COR-L47 (cell line): ENCODE measurements around the gene HSPH1.

Source experiments
- DNase-seq: peaks from one replicate; lab custom pipeline; 2025; lab: John Stamatoyannopoulos, UW

The HSPH1 gene

DNA sequence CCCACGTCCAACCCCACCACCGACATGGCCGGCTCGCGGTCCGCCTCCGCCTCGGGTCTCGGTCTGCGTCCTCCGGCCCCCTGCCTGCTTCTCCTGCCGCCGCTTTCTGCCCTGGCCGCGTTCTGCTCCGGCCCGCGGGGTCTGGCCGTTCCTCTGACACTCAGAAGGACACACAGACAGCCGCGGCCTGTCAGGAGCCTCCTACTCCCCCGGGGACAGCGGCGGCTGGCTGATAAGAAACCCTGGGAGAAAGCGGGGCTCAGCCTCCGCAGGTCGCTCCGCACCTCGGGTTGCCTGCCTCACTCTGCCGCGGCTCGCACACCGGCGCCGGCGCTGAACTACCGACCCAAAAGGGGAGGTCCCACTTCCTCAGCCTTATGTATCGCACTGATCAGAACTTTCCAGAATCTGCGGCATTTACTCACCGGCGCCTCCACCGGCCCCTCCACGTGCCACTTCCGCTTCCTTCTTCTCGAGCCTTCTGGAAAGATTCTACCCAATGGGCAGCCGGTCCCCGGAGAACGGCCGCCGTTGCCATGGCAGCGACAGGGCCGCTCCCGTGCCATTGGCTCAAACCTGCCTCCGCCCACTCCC, at the start of gene HSPH1:
HSPH1 (minus strand) TSS at position 348 of the 594 bp plus-strand sequence; CDS start at position 26, 322 bp downstream.
- DNase-seq, result peak; percentile 96

DNA sequence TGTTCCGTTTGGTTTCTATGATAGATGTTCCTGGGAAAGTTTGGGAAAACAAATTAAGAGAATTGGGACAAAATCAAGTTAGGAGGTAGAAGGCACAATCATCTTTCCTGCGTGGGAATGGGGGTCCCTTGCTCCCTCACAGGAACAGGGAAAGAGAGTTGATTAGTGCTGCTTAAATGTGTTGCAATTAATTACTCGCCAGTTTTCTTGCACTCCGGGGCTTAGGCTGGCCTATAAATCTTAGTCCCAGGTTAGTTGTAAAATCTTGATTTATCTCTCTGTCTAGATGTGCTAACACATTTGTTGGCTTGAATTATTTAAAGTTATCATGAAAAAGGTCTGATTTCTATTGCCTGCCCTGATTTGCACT, 48.1 kb upstream of the HSPH1 start:
- DNase-seq, result no peak

DNA sequence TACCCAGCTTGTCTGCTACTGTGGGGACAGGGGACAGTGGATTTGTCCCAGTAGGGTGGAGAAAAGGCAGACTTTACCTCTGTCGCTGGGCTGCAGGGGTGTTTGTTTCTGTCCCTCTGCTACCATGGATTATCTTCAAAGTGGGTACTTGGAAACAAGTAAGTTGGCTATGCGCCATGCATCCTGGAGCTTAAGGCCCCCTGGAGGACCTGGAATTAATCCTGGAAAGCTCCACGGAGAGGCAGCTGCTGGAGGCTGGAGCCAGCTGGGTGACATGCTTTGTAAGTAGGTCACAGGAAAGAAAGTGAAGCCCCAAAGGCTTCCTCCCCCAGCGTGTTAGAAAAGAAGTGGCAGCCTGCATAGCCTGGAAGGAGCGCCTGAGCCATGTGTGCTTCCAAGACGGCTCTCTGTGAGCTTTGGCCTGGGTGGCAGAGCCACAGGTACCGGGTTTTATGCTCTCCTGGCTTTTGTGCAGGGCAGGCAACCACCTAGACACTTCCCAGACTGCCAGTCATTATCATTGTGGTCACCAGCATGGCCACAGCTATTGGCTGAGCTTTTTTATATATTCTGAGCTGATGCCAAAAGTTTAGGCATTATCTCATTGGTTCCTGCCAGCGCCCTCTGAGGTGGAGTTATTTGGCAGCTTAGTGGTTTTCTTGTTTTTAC, 47.6 kb upstream of the HSPH1 start:
- DNase-seq, result peak; percentile 97

GRCh38 chr13:31208559-31209122, 46.9 kb upstream of the HSPH1 start:
- DNase-seq, result no peak

DNA sequence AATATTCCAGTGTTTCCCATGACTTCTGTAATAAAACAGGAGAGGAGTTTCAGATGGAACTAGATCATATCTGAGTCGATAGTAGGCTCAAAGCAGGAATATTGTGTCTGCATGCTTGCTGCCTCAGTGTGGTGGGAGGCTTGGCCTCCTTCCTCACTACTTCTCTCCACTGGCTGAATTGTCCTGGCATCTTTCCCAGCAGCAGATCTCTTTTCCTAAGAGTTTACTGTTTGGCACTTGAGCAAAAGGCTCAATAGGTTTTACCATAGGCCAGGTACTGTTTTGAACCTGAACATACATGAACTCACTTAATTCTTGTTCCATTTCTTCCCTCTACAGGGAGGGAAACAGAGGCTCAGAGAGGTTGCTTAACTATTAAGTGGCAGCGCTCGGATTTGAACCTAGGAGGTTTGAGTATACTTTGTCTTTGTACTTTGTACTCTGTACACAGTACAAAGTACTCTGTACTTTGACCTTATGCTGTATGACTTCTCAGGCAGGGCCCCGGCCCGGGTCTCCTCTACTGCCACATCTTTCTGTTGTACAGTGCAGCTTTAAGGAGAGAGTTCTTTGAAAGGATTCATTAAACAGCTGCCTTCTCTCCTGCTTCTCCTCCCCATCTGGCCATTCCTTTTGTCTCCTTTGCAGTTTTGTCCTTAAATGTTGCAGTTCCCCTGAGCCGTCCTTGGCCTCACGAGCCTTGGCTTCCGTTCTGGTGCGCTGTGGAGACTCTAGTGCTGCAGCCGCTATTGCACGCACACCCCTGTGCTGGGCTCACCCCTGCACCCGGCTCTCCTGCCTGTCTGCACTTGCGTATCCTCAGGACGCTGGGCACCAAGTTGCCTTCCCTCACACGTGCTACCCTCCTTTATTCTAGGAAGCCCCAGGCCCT, 46.2 kb upstream of the HSPH1 start:
- no peak for DNase-seq

GRCh38 chr13:31204592-31204991, 42.9 kb upstream of the HSPH1 start:
- DNase-seq, result peak; percentile 12

GRCh38 chr13:31201341-31202031, 39.8 kb upstream of the HSPH1 start:
- no peak for DNase-seq

- DNase-seq, result peak; percentile 43
Observed at GRCh38 chr13:31200637-31200971, 38.9 kb upstream of the HSPH1 start.

- peak; percentile 62 for DNase-seq
Observed at GRCh38 chr13:31199849-31200636, 38.3 kb upstream of the HSPH1 start, which contains the start of gene B3GLCT. Gene B3GLCT (plus strand): TSS chr13:31199975. CDS start chr13:31200085, 110 bp downstream.

DNA sequence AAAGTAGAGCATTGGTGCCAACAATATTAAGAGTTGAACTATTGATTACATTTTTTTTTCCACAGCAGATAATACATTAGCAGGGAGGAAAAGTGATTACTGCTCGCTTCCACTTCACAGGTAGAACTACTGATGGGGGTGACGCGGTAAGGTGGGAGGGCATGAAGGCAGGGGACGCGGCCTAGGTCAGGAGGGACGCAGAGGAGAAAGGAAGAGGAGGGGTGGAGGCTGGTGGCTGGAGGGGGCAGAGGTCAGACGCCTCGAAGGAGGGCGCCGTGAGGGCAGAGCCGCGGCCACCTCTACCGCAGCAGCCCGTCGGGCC, 37.8 kb upstream of the HSPH1 start:
- no peak for DNase-seq

- DNase-seq, result no peak
Observed at GRCh38 chr13:31198519-31198918, 36.8 kb upstream of the HSPH1 start.

DNA sequence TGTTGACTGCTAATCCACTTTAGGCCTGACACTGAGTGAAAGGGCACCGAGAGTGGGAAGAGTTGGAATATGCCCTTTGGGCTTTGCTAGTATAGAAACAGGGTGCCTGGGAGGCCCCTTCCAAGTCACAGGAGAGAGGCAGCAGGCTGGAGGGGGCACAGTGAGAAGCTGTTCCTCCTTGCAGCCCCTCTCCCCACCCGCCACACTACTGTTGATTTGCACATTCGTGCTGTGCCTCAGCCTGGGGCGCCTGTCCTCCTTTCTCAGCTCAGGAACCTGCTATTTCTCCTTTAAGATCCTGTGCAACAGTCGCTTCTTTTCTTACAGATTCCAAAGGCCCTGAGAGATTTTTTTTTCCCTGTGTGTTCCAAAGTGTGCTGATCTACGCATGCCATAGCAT, 35.3 kb upstream of the HSPH1 start:
- DNase-seq, result no peak

- DNase-seq, result no peak
Observed at GRCh38 chr13:31195616-31196015, 33.9 kb upstream of the HSPH1 start.

GRCh38 chr13:31192306-31192705, 30.6 kb upstream of the HSPH1 start:
- DNase-seq, result no peak

- no peak for DNase-seq
Observed at GRCh38 chr13:31191748-31192147, 30.0 kb upstream of the HSPH1 start.

DNA sequence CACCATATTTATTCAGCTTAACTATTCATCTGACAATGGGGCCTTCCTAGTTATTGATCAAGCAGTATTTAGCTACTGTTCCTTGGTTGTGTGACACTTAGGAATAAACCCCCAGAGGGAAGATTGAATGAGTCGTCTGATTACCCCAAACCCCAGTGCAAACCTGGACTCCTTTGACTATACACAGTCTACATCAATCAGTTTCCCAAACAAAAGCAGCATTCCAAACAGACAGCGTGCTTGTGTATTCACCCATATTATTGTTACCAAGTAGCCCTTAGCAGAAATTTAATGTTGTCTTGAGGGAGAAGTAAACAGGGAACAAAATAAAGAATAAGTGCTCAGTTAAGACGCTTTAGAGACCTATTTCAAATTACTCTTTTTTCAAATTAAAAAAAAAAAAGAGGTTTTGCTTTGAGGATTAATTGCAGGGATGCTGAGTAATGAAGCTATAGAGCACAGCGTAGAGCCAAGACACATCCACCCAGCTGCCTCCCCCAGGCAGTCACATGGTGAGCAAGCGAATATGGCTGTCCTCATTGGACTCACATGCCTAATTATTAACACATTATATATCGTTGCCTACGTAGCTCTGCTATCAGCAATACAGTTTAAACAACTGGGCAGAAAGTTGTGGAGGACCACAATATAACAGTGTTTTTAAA, 23.4 kb upstream of the HSPH1 start:
- no peak for DNase-seq

DNA sequence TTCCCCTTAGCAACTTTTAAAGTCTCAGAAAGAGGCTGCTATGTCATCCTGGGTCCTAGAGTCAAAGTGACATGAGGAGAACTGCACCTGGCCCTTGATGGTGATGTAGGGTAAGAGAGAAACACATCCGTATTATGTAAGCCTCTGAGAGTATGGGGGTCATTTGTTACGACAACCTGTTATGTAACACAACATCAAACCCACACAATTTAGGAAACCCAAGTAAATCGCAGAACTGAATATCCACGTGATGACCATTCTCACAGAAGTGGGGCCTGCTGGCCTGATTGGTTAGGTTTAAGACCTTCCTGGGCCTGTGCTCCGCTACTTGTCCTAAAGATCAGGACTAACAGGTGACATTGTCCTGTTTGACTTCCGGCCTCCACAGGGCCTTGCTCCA, 22.7 kb upstream of the HSPH1 start:
- no peak for DNase-seq

- DNase-seq, result no peak
Observed at GRCh38 chr13:31182987-31183386, 21.3 kb upstream of the HSPH1 start.

DNA sequence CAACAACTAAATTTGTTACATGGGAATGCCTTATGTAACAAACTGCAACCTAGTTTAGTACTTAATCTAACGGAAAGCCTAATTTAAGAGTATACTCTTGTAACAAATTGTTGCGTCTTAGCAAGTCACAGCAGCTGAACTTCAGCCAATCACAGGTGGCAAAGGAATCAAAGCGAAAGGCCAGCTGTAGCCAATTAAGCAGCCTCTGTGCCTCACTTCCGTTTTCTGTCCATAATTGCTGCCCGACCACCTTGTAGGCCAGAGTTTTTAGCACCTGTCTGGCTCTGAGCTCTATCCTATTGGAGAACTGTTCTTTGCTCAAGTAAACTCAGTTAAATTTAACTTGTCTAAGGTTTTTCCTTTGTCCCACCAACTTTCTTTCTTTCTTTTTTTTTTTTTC, 18.1 kb upstream of the HSPH1 start:
- DNase-seq, result no peak

DNA sequence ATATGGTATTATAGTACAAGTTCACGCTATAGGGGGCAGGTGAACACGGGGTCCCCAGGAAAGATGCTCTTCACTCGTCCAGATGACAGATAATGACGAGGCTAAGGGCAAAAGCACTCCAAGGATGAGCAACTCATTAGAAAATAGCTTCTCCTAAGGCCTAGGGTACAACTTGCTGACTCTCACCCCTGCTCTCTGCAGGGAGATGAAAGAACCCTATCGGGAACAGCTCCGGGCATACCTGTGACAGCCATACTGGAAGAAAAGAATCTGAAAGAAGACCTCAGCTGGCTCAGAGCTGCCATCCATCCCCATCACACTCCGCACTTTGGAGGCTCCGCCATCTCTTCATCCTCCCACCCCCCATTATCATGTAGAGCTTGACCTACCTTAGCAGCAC, 17.5 kb upstream of the HSPH1 start:
- DNase-seq, result no peak
